GM18867 (cell line): ENCODE results near the gene COMMD9.

Experiments
- ATAC-seq: cut with Tn5 transposase; IDR thresholded peaks from one replicate; pipeline ENCODE4 v1.9.1; 2021; ENCODE audit warnings: mild to moderate bottlenecking, moderate library complexity; ENCODE audit not compliant: unreplicated experiment

The COMMD9 gene

DNA sequence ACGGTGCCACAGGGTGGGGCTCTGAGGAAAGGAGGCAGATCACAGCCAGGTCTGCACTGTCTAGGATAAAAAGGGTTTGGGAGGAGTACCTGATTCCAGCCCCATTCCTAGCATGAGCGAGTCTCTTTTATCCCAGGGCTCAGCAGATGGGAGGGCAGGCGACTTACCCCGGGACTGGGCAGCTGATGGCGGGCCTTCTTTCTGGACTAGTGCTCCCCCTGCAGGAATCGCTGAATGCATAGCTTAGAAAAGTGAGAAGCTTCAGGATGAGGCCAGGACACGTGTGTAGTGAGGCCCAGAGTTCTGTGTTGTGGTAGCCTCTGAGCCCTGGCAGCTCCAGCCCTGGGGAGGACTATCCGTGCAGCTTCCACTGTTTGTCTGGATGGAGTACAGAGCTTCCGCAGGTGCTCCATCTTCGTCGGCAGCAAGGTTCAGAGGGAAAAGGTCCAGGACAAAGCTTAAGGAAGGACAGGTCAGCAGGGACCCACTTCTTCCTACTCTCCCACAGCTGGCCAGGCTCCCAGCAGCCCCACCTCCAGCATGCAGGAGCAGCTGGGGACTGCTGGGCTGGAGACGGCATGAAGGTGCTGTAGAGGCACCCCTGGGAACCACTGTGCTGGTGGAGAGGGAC lies 30.4 kb downstream of the COMMD9 start:
- no peak for ATAC-seq

DNA sequence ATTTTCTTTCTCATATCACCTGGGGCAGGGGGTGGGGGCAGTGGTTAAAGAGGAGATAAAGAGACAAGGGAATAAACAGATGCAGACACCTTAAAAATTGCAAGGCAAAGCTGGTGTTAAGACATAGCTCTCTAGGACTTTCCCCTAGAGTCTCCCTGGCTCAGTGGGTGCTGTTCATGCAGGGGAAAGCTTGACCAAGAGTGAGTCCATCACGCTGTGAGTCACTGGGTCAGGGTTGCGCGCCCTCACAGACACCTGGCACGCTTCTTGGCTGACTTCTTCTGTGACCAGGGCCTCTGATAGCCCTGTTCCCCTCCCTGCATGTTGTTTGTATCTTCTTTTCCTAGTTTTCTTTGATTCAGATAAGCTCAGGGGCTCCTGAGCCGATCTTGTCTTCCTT lies 31.9 kb downstream of the COMMD9 start:
- ATAC-seq: no peak

DNA sequence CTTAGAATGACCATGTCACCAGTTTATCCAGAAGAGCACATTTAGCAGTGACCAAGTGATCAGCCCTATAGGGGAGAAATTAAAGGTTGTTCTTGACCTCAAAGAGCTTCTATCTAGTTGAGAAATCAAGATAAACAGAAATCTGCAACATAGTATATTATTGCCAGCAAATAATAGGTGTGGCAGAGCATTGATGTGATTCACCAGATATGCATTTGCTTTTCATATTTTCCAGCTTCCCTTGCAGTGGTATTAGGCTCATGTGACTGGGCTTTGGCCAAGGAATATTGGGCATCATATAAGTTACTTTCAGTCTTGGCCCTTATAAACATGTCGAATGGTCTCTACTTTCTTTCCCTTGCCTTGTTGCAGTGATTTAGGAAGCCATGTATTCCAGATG lies 34.5 kb downstream of the COMMD9 start:
- ATAC-seq: no peak

DNA sequence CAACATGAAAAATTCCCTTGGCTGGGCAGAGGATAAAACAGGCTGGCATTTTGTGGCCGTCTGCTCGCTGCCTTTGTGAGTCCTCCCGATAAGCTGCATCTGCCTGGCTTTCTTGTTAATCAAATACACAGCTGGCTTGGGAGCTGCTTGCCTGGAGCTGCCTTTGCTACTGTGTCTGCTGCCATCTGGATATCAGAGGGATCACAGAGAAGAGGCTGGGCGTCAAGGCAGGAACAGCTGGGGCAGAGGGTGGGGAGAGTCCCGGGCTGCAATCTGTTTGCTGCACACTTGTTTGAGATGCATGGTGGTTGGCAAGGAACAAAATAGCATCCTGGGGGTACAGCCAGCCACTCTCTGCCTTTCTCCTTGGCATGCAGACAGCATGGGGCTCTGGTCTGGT lies 36.0 kb downstream of the COMMD9 start:
- no peak for ATAC-seq

DNA sequence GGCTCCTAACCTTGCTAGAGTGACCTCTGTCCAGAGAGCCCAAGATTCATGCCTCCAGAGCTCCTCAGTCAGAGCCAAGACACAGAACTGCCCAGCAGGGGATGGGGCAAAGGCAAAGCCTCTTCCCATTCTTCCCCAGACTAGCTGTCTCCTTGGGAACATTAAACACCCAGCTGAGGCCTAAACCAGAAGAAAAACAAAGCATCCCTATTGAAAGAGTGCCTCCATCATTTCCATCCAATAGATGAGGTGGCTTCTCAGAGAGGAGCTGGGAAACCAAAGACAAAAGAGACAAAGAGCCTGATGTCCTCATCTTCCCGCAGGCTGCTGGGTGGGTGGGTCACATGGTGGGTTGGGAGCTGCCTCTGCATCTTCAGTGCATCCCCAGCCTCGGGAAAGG lies 37.4 kb downstream of the COMMD9 start:
- ATAC-seq: no peak

DNA sequence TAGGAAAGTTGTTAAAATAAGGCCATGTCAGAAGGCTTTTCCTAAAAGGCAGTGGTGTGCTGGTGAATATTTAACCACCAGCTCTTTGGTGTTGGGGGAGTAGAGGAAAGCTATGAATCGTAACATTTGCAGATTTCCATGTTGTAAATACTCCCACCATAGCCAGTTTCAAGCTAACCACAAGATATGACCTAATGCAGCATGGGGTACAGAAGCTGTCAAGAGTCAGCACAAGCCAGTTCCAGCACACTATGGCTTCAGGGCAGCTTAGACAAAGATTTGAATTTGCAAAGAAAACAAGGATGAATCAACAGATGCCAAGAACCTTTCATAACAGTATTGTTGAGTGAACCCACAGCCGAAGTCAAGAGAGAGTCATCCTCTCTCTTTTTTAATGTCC lies 40.0 kb downstream of the COMMD9 start:
- no peak for ATAC-seq

DNA sequence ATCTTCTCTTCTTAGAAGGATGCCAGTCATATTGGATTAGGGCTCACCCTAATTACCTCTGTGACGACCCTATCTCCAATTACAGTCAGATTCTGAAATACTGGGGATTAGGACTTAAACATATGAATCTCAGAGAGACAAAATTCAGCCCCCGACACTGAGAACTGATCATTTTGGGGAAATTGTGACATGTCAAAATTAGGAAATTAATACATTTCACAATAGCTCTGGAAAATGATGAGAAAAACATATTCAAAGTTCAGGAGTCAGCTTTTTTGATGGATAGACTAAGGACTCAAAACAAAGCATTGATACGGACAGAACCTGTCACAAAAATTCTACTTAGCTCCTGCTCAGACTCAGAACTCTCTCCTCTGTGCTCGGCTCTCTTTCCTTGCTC lies 40.8 kb downstream of the COMMD9 start:
- ATAC-seq: no peak

DNA sequence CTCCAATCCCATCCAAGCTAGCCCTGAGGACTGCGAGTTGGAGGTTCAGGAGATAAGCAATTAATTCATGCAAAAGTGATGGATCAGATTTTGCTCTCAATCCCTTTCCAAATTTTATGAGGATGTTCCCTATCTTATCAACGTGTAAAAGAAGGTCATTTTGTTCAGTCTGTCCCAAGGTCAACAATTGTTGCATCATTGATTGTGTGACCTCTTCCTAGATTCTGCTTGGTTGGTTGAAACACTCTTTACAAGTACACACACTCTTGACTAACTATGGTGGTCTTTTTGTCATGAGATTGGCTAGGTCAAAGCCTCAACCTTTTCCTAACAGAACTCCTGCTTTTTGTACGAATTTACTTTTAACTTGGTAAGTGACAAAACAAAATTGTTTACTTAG lies 41.7 kb downstream of the COMMD9 start:
- no peak for ATAC-seq

DNA sequence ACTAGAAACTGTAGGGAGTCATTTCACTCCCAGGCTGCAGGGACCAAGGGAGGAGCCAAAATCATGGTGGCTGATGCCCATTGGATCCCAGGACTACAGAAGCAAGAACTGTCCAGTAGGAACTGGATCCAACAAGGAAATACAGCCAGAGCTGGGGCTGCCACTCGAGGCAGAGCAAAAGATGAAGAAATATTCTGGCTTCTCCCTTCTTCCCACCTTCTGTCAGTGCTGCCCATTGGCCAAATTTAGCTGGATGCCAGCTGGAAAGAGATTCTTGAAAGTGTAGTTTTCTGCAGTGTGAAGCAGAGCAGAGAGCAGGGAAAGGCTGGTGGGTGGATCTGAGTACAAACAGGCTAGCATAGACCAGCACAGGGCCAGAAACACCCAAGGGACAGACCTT lies 45.6 kb downstream of the COMMD9 start:
- ATAC-seq: no peak

DNA sequence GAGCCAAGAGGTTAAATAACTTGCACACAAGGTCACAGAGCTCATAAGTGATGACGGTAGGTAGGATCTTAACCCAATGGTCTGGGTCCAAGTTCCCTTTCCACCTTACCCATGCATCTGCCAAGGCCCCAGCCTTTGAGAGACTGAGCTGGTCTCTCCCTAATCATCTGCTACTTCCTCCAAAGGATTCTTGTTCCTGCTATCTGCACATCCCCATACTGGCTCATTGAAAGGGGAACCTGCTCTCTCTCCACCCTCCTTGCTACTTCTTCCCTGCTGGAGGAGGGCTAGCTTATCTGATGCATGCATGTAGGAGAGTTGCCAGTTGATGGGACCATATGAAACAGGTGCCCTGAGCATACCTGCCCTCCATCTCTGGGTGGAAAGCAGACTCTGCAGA lies 47.7 kb downstream of the COMMD9 start:
- no peak for ATAC-seq

DNA sequence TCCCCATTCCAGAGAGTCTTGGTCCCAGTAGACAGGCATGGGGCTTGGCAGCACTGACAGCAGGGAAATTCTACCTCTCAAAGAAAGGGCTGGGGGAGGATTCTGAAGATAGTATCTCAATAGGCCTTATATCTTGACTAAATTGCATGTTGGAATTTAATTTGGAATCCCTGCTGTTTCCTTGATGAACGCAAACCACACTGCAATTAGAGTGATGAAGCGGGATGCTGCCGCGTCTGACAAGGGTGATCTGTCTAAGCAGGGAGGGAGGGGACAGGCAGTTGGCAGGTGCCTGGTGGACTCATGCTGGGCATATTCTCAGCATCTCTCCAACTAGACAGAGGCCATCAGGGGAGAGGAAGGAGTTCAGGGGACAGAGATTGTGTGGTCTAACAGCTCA lies 48.4 kb downstream of the COMMD9 start:
- no peak for ATAC-seq

DNA sequence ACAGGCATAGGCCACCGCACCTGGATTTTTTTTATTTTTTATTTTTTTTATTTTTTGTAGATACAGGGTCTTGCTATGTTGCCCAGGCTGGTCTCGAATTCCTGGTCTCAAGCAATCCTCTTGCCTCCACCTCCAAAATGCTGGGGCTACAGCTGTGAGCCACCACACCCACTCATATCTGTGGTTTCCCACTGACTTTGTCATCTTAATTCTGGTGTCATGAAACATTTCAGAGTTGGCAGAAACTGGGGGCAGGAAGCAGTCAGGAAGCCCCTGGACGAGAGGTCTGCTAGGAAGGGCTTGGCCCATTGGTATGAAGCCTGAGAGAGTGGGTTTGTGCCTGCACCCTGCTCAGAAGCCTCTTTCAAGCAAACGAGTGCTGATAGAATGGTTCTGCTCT lies 49.1 kb downstream of the COMMD9 start:
- no peak for ATAC-seq

DNA sequence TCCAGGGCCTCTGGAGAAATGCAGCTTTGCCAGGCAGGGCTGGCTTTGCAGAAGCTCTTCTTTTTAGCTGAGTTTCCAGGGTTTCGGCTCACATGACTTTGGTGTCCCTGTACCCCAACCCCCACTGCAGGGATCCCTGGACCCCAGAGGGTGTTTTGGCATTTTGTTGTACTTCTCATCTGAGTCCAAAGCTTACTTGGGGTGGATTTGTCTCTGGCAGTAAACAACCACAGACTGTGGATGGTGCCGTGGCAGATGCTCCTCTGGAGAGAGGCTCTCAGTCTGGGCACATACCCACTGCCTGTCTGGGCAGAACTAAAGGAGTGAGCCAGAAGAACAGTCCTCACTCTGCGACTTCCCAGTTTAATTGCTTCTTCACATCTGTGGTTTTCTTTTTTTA lies 49.6 kb downstream of the COMMD9 start:
- ATAC-seq: no peak

DNA sequence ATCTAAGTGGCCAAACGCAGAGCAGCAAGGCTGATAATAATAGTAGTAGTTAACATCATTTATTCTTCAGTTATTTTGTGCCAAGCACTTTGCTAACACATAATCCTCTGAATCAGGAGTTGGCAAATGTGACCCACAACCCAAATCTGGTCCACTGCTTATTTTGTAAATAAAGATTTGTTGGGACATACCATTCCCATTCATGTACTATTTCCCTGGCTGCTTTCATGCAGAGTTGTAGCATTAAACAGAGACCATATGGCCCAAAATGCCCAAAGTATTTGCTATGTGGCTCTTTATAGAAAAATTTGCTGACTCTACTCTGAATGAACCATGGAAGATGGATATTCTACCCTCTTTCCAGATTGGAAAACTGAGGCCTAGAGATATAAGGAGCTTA lies 50.3 kb downstream of the COMMD9 start:
- no peak for ATAC-seq

DNA sequence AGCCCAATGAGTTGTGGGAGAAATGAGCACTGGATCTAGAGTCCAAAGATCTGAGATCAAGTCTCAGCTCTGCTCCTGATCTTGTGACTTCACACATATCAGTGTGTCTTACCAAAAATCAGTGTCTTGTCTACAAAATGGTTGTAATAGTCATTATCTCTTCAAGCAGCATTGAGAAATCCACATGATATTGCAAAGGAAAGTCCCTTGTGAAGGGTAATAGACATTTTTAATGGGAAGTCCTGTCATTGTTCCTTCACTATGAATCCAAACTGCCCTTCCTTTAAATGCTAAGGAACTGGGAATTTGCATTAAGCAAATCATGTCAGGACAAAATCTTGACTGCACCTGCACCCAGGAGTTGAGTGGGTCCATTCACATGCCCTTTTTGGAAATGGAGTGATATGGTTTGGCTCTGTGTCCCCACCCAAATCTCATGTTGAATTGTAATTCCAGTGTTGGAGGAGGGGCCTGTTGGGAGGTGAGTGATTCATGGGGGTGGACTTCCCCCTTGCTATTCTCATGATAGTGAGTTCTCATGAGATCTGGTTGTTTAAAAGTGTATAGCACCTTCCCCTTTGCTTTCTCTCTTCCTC lies 51.1 kb downstream of the COMMD9 start:
- no peak for ATAC-seq

DNA sequence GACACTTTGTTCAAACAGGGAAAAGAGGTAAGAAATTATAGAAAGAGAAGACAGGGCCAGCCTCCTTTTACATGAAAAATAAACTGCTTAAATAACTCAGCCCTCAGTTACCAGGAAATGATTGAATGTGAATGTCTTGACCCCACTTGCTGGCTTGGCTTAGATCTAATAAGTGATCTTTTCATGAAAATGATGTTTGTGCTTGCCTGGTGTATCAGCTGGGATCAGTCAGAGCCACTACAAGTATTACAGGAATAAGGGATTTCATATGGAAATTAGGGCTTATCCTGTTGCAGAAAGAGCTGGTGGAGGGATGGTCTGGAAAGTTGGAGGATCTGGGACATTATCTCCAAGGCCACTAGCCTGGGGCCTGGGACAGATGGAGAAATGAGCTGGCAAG lies 51.8 kb downstream of the COMMD9 start:
- ATAC-seq: no peak

DNA sequence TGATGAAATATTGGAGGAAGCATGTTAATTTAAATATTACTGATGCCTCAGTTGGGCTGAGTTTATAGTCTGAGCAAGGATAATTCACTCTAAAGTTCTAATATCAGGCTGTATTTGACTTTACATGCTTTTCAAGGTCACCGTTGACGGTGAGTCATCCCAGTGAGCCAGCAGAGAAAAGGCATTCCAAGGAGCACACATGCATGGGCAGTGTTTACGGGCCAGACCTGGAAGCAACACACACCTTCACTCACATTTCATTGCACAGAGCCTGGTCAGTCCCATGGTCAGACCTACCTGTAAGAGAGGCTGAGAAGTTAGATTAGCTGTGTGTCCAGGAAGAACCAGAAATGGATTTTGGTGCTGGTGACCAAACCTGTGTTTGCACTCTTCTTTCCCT lies 53.5 kb downstream of the COMMD9 start:
- ATAC-seq: no peak

DNA sequence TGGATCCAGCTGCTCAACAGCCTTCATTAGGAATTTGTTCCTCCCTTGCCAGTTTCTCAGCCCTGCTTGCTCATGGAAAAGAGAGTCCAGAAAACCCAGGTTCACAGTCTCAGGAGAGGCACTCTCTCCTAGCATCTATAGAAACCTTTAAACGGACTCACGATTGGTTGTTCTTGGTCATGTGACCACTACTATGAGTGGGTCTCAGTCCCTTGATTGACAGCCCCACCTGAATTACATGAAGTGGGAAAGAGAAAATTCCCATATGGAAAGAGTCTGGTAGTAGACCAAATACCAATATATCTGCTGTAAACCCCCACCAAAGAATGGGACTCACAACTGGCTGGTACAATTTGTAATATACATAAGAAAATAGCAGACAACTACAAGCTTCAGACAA lies 54.4 kb downstream of the COMMD9 start:
- ATAC-seq: no peak

DNA sequence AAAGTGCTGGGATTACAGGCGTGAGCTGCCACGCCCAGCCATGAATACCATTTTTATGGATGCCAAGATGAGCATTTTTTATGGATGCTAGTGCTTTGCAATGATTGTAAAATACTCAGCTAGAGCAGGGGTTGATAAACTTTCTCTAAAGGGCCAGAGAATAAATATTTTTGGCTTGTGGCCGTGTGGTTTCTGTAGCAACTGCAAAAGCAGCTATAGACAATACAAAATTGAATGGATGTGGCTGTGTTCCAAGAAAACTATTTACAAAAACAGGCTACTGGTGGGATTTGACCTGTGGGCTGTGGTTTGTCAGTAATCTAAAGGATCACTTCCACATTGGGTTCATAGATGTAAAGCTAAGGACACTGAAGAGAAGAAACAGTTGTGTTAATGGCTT lies 56.0 kb downstream of the COMMD9 start:
- ATAC-seq: no peak

DNA sequence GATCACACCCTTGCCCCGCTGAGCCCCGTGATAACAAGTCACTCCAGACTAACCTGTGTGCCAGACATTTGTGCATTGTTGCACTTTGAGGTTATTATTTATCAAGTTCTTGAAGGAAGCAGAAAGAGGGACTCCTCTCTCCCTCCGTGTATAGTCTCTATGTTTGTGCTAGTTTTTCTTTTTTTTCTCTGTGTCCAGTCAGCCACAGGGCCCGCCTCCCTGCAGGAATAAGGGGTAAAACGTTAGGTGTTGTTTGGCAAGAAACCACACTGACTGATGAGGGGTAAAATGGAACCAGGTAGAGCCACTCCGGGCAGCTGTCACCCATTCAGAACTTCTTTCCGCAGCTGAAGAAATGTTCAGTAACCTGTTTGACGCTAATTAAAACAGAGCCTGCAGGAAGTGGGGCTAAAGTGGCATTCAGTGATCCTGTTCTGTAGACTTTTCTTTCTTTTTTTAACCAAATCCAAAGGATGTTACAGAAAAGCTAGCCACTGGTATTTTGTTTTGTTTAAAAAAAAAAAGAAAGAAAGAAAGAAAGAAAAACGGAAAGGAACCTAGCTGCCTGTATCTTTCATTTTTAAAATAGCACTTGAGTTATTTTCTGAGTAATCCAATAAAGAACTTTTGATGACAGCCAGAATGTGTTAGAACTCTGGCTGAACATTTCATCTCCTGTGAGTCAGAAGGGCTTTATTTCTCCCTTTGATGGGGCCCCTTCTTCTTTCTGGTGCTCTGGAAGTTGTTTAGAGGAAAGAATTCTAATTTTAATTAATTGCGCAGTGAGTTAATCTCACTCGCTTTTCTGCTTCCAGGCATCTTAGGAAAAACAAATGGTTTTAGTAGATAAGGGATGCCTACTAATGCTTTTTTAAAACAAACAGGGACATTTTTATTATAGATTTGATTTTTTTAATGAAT lies 58.2 kb downstream of the COMMD9 start:
- ATAC-seq: no peak

DNA sequence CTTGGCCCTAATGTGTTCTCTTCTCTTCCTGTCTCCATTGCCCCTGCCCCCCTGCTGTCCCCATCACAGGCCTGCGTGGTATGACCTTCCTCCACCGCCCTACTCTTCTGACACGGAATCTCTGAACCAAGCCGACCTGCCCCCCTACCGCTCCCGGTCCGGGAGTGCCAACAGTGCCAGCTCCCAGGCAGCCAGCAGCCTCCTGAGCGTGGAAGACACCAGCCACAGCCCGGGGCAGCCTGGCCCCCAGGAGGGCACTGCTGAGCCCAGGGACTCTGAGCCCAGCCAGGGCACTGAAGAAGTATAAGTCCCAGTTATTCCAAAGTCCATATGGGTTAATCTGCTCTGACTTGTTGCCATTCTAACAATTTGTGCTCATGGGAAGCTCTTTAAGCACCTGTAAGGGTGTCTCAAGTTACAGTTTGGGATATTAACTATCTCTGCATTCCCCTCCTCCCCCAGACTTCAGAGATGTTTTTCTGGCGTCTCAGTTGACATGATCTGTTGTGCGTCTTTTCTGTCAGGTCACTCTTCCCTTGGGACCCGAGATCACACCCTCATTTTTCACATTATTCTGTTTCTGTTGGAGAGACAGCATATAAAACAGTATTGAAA lies 60.0 kb downstream of the COMMD9 start:
- no peak for ATAC-seq

DNA sequence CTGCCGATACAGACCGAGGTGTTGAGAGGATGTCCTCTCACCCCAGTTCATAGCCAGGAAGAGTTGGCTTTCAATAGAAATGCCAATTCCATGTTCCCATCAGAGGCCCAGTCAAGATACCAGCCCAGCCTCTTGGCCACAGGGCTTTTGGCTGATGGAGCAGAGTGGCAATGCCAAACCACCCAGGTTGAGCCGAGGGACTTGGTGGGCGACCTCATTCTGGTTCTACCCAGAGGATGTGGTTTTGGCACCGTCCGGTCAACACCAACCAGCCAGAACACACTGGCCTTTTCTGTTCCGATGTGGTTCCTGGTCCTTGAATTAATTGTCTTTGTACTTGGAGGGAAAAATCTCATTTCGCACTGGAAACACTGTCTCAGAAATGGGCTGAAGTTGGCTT lies 60.5 kb downstream of the COMMD9 start:
- ATAC-seq: no peak
